LoVo (cell line): ENCODE results near the gene ZNF555.
A peak's percentile ranks its signal among the peaks of the same experiment; 100 is the strongest.
"Not testable (repeated sequence)": the region's sequence is repeated elsewhere in the genome, so short reads cannot be mapped to it uniquely, and the experiment has no call there.

Source experiments
- DNase-seq: peaks from one replicate; pipeline ENCODE4 v3.0.0-alpha.2; 2016; ENCODE audit warnings: low spot score

ZNF555 gene

DNA sequence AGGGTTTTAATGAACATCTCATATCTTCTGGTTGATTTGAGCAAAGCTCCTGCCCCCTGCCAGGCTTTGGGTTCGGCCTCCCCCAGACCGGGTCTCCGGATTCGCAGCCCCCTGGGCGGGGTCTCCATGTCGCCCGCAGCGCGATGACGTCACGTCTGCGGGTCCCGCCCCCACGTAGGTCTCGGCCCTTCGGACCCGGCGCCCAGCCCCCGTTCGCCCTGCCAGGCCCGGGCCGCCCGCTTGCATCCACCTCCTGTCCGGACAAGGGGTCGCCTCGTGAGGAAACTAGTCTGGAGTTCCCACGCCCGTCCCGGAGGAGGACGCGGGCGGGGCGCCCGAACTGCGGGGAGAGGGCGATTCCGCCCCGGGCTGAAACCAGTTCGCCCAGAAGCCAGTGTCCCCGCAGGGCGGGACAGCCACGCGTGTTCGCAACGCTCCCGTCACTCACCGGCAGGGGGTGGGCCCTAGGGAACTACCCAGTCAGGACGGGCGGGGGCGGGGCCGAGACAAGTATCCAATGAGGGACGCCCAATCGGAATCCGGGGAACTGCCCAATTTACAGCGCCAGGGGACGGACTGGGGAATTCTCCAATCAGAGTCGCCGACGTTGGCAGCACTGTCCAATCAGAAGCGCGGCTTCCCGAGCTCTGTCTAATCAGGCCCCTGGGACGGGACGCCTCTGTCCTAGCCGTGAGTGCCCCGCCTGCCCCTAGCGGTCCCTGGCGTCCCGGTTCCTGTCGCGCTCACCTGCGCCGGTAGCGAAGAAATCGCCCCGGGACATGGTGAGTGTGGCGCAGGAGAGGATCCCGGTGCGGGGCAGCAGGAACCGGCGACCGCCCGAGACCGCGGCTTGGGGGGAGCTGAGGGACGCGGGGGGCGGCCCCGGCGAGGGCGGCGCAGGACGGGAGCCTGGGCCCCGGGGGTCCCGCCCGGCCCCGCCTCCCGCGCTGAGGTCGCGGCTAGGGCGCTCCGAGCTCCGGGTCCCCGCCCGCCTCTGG lies at the start of gene ZNF555:
Gene ZNF555, plus strand, starts transcription at position 682 of the 998 bp plus-strand sequence. Its CDS starts 98 bp downstream, at position 780.
- DNase-seq, result peak; percentile 100

DNA sequence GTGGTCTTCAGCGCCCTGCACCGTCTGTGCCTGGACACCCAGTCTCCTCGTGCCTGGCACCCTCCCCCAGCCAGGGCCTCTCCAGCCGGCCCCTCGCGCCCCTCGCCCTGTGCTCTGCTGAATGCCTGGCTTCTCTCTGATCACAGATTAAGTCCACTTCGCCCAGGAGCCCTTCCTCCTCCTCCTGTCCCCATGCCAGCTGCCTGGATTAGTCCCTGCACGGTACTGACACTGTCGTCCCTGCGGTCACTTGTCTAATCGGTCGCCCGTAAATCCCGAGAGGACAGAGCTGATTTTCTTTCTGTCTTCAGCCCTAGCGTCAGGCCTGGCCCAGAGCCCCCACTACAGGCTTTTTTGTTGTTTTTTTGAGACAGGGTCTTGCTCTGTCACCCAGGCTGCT lies 49.4 kb upstream of the ZNF555 start:
- DNase-seq, result no peak

DNA sequence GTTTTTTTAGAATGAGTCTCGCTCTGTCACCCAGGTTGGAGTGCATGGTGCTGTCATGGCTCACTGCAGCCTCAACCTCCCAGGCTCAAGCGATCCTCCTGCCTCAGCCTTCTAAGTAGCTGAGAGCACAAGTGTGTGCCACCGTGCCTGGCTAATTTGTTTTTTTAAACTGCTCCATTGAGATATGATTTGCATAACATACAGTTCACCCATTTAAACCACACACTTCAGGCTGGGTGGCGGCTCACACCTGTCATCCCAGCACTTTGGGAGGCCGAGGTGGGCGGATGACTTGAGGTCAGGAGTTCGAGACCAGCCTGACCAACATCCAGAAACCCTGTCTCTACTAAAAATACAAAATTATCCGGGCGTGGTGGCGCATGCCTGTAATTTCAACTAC lies 48.6 kb upstream of the ZNF555 start:
- not testable (repeated sequence) for DNase-seq

DNA sequence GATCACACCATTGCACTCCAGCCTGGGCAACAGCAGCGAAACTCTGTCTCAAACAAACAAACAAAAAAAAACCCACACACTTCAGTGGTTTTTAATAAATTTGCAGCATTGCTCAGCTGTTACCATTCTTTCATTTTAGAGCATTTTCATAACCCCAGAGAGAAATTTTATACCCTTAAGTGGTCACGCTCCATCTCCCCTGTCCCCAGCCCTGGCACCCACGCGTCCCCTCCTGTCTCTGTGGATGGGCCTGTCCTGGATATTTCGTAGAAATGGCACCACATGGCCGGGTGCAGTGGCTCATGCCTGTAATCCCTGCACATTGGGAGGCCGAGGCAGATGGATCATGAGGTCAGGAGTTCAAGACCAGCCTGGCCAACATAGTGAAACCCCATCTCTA lies 48.1 kb upstream of the ZNF555 start:
- DNase-seq, result no peak

DNA sequence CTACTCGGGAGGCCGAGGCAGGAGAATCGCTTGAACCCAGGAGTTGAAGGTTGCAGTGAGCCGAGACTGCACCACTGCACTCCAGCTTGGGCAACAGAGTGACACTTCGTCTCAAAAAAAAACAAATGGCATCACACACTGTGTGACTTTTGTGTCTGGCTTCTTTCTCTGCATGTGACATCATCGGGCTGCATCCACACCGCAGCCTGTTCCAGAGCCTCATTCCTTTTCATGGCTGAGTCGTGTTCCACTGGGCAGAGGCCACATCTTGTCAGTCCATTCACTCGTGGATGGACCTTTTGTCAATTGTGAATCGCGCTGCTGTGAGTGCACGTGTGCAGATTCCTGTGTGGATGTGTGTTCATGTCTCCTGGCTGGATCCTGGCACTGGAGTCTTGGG lies 47.7 kb upstream of the ZNF555 start:
- no peak for DNase-seq

DNA sequence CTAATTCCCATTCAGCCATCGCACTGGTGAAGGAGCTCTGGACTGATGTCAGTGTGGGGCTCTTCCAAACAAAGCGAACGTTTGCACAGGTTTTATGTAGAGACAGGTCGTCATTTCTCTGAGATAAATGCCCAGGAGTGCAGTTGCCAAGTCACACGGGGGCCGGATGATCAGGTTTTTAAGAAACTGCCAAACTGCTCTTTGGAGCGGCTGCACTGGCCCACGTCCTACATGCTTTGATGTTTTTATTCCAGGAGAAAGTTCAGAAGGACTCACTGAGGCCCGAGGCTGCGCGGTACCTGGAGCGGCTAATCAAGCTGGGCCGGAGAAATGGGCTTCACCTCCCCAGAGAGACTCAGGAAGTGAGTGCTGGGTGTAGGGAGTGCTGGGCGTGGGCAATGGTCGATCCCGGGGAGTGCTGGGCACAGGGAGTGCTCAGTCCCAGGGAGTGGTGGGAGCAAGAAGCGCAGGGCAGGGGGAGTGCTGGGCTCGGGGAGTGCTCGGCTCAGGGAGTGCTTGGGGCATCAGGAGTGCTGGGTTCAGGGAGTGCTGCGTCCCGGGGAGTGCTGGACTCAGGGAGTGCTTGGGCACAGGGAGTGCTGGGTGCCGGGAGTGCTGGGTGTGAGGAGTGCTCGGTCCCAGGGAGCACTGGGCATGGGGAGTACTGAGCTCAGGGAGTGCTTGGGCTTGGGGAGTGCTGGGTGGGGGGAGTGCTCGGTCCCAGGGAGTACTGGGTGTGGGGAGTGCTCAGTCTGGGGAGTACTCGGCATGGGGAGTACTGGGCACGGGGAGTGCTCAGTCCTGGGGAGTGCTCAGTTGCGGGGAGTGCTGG lies 45.2 kb upstream of the ZNF555 start:
- no peak for DNase-seq

DNA sequence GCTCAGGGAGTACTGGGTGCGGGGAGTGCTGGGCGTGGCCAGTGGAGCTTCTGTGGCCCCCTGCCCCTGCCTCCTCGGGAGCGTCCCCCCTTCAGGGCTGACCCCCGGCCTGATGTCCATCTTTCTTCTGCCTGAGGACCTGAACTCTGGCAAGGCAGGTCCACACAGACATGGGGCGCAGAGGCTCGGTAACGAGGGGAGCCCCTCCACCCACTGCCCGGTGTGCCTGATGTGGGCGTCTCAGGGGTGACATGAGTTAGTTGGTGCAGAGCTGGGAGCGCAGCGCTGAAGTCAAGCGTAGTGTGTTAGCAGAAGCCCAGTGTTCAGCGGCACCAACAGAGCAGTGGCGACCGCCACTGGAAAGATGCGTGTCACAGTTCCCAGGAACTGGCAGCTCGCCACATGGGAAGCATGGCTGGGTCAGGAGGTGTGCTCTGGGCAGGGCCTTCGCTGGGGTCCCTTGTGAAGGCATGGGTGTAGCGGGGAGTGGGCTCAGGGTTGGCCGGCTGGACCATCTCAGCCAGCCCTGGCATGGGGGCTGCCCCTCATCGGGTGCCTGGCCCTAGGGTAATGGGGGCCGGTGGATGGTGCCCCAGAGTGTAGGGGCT lies 44.5 kb upstream of the ZNF555 start:
- DNase-seq, result no peak

DNA sequence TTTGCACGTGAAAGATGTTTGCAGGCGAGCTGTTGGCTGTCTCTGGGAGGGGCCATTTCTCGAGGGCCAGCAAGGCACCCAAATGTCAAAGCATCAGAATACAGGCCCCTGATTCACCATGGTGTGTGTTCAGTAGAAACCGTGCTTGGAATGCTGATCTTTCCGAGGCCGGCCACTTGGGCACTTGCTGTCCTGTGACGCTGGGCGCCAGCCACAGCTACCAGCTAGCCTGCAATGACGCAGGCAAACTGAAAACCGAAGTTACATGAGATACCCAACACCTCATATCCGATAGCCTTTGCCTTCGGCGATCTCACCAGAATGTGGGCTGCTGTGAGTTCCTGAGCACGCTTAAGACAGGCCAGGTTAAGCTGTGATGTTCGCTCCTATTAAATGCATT lies 44.0 kb upstream of the ZNF555 start:
- no peak for DNase-seq

DNA sequence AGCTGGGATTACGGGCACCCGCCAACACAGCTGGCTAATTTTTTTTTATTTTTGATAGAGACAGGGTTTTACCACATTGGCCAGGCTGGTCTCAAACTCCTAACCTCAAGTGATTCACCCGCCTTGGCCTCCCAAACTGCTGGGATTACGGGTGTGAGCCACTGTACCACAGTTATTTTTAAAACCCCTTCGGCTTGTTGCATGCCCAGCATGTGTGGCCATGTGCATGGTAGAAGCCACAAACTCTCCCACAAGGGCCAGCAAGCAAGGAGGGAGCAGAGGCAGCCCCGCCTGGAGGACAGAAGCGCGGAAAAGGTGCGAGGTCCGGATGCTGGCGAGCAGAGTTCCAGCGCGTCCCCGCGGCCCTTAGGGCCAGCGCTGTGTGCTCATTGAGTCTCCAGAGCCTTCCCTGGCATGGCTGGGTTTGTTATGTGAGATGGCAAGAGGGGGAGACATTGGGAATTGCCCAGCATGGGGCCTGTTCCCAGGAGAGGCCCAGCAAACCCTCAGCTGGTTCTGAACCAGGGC lies 43.1 kb upstream of the ZNF555 start:
- no peak for DNase-seq

DNA sequence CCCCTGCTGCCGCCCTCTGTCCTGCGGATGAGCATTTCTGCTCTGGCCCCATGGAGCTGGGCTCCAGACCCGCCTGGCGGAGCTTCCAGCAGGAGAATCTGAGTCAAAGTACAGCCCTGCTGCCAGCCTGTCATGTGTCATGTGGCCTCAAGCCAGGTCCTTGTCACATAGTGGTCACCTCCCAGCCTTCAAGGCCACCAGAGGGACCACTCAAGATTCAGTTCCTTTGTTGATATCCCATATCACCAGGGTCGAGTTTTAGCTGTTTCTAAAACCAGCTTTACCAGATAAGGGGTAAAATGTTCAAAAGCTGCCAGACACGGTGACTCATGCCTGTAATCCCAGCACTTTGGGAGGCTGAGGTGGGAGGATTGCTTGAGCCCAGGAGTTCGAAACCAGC lies 42.5 kb upstream of the ZNF555 start:
- DNase-seq, result no peak

DNA sequence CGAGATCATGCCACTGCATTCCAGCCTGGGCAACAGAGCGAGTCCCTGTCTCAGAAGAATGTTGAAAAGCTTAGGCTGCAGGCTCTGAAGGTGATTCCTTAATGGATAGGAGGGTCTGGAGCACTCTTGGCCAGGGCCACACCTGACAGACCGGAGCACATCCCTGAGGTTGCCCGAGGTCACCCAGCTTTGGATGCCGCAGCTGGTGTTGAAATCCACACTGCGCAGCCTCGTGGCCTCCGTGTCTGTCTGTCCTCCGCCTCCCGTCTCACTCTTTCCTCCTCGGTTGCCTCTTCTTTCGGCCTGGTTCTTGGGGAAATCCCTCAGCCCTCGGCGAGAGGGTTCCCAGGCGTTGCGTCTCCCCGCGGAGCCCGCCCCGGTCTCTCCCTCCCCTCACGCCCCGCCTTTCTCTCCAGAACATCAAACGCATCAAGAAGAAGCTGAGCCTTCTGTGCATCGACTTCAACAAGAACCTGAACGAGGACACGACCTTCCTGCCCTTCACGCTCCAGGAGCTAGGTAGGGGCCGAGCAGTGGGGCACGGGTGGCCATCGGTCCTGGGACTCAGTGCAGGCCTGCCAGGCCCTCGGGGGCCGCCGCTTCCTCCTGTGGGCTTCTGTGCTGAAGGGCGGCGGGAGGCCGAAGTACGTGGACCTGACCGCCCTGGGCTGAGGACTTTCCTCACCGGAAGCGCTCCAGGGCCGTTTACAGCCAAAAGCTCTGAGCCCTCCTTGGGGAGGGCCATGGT lies 41.8 kb upstream of the ZNF555 start:
- DNase-seq, result no peak

DNA sequence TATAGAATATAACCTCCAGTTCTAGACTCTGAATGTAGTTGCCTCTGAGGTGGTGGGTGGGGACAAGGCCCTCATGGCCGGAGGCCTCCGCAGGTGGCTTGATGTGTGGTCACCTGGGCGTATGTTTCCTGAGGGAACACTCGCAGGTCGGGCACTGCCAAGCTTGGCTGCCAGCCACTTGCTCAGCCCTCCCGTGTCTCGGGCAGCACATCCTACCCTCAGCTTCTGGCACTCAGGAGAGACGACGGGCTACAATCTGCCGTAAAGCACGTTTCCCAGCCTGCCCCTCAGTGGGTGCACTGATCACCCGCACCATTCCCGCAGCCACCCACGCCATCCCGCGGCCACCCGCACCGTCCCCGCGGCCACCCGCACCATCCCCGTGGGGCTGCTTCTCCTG lies 40.8 kb upstream of the ZNF555 start:
- no peak for DNase-seq

DNA sequence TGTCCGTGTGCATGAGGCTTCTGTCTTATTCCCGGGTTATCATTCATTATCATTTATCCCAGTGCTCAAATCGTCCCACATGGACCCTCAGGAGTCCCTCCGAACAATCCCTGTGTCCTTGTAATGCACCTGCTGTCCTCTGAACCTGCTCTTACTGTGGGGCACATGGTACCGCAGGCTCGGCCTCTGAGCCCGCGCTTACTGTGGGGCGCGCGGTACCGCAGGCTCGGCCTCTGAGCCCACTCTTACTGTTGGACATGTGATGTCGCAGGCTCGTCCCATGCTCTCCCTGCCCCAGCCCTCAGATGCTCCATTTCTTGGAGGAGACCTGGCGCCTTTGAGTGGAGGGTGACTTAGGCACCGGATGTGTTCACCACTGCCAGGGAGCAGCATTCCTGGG lies 38.4 kb upstream of the ZNF555 start:
- no peak for DNase-seq

DNA sequence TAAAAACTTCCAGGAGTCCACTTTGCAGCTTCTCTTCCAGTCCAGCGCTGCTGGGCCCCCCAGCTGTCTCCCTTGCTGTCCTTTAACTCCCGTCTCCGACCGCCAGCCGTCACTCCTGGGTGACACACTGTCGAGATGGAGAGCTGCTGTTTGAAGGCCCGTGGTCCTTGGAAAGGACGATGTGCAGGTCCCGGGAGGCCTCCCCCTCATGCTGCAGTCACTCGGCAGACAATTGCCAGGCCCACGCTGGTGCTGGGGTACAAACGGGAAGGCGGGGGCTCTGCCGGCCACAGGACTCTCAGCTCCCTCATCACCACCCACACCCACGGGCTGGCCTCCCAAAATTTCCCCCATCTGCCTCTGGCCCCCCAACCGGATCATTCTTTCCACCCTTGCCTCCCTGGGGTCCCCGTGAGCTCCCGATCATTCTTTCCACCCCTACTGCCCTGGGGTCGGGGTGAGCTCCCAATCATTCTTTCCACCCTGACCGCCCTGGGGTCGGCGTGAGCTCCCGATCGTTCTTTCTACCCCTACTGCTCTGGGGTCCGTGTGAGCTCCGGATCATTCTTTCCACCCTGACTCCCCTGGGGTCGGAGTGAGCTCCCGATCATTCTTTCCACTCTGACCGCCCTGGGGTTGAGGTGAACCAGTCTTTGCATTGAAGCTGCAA lies 37.7 kb upstream of the ZNF555 start:
- no peak for DNase-seq

DNA sequence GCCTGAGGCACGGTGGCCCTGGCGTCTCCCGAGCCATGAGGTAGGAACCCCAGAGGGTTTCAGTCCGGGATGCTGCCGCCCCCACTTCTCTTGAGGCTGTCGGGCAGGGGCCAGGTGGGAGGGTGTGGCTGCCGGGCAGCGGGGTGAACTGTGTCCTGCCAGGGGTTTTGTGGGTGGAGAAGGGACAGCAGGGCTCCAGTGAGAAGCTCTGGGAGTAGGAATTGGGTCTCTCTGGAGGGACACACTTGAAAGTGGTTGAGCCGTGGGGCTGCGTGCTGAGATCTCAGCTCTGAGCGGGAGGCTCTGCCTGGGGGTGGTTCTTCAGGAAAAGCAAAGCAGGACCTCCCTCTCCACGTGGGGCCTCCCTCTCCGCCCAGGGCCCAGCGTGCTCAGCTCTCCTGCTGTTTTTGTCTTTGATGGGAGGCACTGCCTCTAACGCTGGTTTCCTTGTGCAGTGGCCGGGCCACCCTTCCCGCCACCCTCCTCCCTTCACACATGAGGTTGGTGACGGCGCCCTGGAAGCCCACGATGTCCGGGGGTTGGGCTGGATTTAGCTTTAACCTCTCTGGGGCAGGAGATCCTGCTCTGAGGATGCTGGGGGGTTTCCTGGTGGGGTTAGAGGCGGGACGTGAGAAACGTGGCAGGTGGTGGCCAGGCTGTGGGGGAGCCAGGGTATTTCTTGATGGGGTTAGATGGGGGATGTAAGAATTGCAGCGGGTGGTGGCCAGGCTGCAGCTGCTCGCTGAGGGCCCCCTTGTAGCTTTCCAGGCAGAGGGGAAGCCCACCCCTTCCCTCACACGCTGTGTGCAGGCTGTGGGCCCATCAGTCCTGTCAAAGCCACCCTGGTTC lies 36.9 kb upstream of the ZNF555 start:
- DNase-seq, result no peak

DNA sequence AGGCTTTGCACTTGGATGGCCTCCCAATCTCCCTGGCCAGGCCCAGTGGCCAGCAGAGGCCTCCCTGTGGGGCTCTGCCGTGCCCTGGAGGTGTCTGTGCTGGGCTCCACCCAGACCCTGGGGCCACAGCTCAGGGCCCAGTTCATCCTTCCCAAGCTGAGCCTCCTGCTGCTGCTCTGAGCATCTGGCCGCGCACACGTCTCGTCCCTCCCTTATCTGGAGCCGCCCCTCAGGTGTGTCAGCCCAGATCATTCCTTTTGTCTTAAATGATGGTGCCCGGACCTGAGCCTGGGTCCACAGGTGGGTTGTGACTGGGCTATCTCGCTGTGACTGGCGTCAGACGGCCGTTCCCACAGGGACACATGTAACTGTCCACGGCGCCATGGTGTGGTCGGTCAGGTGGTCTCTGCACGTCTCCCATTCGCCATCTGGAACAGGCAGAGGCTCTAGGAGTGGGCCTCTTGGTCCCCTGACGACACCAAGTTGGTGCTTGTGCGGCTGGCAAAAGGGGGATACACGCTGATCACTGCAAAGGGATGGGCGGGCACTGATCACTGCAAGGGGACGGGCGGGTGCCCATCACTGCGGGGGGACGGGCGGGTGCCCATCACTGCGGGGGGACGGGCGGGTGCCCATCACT lies 35.9 kb upstream of the ZNF555 start:
- DNase-seq, result no peak

DNA sequence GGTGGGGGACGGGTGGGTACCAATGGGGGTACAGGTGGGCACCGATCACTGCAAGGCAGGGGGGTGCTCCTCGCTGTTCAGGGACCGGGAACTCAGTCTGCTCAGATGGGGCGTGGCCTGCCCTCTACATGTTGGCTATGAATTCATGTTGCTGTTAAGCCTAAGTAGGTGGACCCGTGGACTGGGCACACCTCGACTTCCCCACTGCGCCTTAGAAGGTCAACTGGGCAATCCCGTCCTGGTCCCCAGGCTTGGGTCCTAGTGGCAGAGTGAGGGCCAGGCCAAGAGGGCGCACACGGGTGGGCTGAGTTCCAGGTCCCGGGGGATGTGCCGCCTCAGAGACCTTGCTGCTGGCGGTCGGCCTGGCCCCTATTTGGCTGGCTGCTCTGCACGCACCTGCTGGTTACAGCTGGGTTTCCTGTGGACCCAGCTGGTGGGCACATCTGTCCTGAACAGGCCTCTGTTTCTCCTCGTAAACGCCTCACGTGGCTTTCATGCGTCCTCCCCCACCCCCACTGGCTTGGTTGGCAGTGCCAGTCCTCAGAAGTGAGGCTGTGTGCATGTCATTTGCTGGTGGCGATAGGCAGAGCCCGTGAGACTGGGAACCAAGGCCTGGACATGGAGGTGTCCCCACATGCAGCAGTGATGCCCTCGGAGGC lies 35.2 kb upstream of the ZNF555 start:
- no peak for DNase-seq

DNA sequence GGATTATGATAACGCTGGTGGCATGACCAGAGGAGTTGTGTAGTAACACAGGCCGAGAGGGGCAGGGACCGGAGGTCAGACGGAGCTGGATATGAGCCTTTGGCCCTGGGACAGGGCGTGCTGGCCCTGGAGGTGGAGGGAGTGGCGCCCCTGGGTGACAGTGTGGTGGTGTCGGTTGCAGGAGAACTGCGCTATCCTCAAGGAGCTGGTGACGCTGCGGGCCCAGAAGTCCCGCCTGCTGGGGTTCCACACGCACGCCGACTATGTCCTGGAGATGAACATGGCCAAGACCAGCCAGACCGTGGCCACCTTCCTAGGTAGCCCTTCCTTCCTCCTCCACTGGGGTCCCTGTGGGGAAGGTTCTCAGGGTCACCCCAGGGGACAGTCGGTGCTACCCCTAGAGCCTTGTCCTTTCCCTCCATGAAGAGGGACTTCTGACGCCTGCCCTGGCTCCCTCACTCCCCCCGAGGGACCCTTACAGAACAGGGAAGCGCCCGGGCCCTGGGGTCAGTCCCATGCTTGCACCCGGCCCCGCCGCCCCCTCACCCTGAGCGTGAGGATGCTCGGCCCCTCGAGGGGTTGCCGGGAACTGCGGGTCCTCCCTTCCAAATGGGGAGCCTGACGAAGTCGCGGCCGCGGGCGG lies 34.4 kb upstream of the ZNF555 start:
- no peak for DNase-seq
